HG03442 (cell line): ENCODE results near the gene POU2F3.

Experiments used
- ATAC-seq: cut with Tn5 transposase; IDR thresholded peaks from one replicate; pipeline ENCODE4 v1.9.1; 2021; ENCODE audit warnings: mild to moderate bottlenecking, moderate library complexity; ENCODE audit not compliant: unreplicated experiment

Gene POU2F3

GRCh38 chr11:120210626-120211521 lies 29.1 kb upstream of the POU2F3 start, which contains the start of gene OAF:
TSS of gene OAF (plus strand) at chr11:120211032. CDS start at chr11:120211280, 248 bp downstream.
- ATAC-seq: peak; percentile 73

DNA sequence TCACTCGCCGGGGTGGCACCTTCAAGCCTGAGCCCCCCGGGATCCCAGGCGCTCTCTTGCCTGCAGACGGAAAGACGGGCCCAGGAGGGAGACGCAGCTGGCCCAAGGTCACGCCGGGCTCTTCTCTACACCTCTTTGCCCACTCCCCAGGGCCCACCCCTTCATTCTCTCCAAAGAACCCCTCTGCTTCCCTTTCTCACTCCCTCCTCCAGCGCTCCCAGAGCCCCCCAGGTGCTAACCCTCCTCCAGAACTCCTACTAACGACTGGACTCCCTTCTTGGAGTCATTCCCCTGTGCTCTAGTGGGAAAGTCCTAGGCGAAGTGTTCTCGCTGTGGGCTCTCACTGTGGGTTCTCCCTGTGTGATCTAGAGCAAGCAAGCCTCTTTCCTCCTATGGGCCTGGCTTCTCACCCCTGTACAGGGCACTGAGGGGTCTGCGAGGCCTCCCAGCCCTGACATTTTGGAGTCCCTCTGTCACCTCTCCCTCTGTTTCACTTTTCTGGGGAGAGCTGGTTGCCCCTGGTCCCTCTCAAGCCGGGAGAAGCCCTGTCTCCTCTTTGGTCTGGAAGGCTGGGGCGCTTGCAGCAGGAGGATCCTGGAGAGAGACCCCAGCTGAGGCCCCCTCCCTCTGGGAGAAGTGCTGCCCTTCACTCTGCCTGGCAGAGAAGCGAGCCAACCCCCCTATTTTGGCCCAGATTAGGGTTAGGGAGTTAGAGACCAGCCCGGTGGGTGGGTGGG lies 28.2 kb upstream of the POU2F3 start:
- ATAC-seq: no peak

GRCh38 chr11:120212259-120212878 lies 27.6 kb upstream of the POU2F3 start:
- ATAC-seq: no peak

GRCh38 chr11:120212926-120213325 lies 27.0 kb upstream of the POU2F3 start:
- ATAC-seq: no peak

DNA sequence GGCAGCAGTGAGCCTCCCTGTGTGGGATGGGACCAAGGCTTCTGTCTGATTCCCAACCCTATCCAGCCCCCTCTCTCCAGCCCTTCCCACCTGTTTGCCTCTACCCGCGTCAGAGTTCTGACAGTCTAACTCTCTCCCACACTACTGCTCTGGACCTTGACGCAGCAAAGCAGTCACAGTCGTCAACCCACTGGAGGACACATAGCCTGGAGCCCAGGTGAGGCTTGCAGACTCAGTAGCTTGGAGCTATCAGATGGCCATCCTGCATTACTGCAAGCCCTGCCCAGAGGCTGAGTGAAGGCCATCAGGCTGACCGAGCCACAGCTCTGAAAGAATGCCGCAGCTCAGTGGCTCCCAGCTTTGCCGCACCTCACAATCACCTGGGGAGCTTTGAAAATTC lies 25.4 kb upstream of the POU2F3 start:
- no peak for ATAC-seq

DNA sequence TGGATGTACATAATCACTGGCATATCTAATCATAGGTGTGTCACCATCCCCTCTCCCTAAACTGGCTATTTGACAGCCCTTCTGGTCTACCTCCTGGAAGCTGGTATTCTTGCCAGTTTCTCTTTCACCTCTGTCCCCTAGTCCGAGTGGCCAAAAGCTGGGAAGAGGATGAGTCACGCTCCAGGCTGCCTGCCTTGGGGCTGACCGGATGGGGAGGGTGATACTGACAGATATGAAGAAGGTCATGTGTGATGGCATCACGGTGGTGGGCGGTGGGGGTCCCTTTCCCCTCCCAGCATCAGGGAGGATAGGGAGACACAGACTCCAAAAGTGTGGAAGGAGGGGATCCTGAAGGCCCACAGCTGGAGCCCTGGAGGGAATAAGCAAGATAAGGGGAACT lies 24.3 kb upstream of the POU2F3 start:
- ATAC-seq: no peak

GRCh38 chr11:120216426-120217102 lies 23.4 kb upstream of the POU2F3 start:
- ATAC-seq: no peak

- ATAC-seq: no peak
These were observed 22.4 kb upstream of the POU2F3 start for GRCh38 chr11:120217526-120217925.

DNA sequence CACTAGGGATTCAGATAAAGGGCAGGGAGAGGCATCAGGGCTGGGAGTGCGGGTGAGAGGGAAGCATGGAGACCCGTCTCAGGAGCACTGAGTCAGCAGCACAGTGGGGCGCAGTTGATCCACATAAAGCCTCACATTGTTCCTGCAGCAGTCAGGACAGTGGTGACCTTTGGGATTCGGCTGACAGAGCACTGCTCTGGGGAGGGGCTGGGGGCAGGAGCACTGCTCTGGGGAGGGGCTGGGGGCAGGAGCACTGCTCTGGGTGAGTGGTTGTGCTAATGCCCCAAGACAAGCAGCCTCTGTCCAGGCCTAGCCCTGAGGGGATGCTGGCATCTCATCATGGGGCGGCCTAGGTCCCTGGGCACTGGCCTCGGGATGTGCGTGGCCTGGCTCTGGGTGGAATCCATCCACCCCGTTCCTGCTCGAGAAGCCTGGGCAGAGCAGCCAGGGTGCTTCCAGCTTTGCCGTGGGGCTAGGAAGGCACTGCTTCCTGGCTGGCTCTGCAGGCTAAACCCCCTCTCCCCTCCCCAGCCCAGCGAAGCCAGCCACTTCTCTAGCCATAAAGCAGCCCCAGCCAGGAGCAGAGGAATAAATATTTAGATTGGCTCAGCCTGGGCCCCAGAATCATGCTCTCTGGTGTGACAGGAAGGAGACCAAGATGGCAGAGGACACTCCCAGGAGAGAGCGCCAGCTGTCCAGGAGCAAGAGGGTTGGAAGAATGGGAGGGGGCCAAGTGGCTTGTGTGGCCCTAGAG lies 21.8 kb upstream of the POU2F3 start:
- ATAC-seq: no peak

GRCh38 chr11:120218695-120219033 lies 21.3 kb upstream of the POU2F3 start:
- ATAC-seq: no peak

- no peak for ATAC-seq
These were observed 20.6 kb upstream of the POU2F3 start for GRCh38 chr11:120219232-120219937.

GRCh38 chr11:120219938-120220746 lies 19.8 kb upstream of the POU2F3 start:
- ATAC-seq: no peak

DNA sequence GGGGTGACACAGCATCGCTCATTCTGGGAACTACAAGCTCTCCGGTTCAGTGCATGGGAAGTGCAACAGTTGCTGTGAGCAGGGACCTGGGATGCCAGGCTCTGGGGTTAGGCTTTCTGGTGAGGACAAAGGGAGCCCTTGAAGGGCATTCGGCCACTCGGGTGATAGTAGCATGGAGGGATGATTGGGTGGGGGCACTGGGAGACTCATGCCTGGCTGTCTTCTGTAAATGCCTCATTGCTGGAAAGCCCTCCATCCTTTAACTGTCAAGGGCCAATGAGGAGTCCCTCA lies 19.2 kb upstream of the POU2F3 start:
- ATAC-seq: no peak

- no peak for ATAC-seq
These were observed 18.7 kb upstream of the POU2F3 start for GRCh38 chr11:120221115-120221752.

DNA sequence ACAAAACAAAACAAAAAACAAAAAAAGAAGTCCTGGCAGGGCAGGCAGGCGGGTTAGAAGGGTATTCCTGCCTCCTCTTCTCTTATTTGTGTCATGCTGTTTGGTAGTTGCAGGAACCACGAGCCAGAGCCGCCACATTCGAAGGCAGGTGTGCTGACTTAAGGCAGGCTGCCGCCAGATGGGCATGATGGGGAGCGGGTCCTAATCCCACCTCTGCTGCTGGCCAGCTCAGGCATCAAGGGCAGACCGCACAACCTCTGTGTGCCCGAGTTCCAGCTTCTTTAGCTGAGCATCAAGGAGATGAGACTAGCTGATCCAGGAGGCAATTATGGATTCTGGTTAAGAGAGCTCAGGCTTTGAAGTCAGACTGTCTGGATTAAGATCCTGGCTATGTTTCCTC lies 17.0 kb upstream of the POU2F3 start:
- ATAC-seq: no peak

DNA sequence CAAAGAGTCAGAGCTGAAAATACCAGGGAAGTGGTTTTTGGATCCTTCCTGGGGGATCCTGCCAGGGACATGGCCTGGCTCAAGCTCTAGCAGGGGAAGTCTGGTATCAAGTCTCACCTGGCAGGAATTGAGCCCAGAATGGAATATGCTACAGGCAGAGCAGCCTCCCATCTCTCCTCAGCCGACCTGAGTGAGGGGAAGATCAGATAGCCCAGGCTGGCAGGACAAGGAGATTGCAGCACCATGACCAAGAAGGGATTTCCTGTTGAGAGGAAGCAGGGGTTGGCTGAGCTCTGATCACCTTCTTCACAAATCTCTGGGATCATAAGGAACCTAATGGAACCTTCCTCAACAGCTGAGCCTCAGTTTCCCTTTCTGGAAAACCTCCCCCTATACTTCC lies 16.1 kb upstream of the POU2F3 start:
- ATAC-seq: no peak

GRCh38 chr11:120224361-120224760 lies 15.6 kb upstream of the POU2F3 start:
- no peak for ATAC-seq

DNA sequence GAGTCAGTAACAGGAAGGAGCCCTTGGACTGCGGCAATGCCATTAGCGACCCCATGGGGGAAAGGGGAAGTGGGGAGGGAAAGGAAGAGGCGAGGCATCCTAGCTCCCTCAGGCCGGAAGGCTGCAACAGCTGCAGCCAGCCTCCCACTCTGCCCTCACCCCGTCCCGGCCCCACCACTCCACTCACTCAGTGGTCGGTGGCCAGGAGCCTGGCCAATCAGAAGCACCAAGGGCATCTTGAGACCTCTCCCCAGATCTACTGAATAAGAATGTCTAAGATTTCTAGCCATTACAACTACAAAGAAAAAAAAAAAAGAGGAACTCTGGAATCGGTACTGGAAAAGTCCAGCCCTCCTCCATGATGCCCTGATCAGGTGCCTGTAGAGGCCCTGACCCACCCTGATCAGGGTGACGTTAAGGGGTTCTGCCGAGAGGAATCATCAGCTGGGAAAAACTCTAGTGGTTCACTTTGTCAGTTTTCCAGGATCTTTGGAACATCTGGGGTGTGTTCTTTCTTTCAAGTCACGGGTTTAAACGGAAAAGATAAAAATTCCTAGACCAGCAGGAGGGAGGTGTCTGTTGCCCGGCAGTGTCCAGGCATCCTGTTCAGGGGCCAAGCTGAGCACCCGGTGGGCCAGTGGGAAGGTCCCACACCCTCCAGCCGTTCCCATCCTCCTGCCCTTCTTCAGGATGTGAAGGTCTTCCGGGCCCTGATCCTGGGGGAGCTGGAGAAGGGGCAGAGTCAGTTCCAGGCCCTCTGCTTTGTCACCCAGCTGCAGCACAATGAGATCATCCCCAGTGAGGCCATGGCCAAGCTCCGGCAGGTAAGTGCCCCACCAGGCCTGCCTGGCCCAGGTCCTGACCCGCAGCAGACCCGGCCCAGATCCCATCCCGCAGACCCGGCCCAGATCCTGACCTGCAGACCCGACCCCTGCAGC lies 14.7 kb upstream of the POU2F3 start:
- ATAC-seq: no peak
